ENCODE measurements around the gene KCNC3. TPM values are rescaled to one million over a fixed set of nuclear protein-coding genes. Genes with fewer than 3 reads are reported as not detected.

Gene KCNC3
- total and polyA plus RNA-seq, 2 of the 13 experiments (the other 11 are each of a cell fraction or from before 2014, with no cell fraction given) = 0.29 to 1.7 TPM

GRCh38 chr19:50329146-50329925 is at the start of gene KCNC3 (continued):
- TF ChIP-seq U2AF2 (IDR thresholded peaks at IDR 0.05; ENCODE audit: low read depth, low read length) = no peak
- TF ChIP-seq KLF13 (CRISPR knock-in tag; IDR thresholded peaks at IDR 0.05) = no peak
- TF ChIP-seq ZGPAT (CRISPR knock-in tag; IDR thresholded peaks at IDR 0.05) = no peak
- no peak for TF ChIP-seq TBL1XR1 (IDR thresholded peaks at IDR 0.05; ENCODE audit: borderline replicate concordance, low read length, partially characterized antibody)
- no peak for TF ChIP-seq LBX2 (CRISPR knock-in tag; IDR thresholded peaks at IDR 0.05; ENCODE audit: borderline replicate concordance)
- no peak for TF ChIP-seq FOXJ3 (CRISPR knock-in tag; IDR thresholded peaks at IDR 0.05; ENCODE audit: borderline replicate concordance)
- no peak for TF ChIP-seq CTCF (CRISPR knock-in tag; IDR thresholded peaks at IDR 0.05)
- TF ChIP-seq CSRNP2 (CRISPR knock-in tag; conservative IDR thresholded peaks at IDR 0.05; ENCODE audit: low read depth) = no peak
- no peak for TF ChIP-seq ZBTB20 (CRISPR knock-in tag; IDR thresholded peaks at IDR 0.05; ENCODE audit: borderline replicate concordance, low read depth)
- no peak for TF ChIP-seq NR3C1 (CRISPR knock-in tag; IDR thresholded peaks at IDR 0.05)
- no peak for TF ChIP-seq JDP2 (CRISPR knock-in tag; IDR thresholded peaks at IDR 0.05; ENCODE audit: borderline replicate concordance)
- no peak for TF ChIP-seq ZFP36 (IDR thresholded peaks at IDR 0.05; ENCODE audit: borderline replicate concordance, low read depth, low read length, partially characterized antibody)
- TF ChIP-seq TIGD3 (CRISPR knock-in tag; IDR thresholded peaks at IDR 0.05; ENCODE audit: borderline replicate concordance) = no peak
- no peak for TF ChIP-seq SNAPC5 (CRISPR knock-in tag; IDR thresholded peaks at IDR 0.05; ENCODE audit: borderline replicate concordance)
- peak; percentile 54; the same call in 1 of the 2 replicates for TF ChIP-seq E2F1 (CRISPR knock-in tag; IDR thresholded peaks at IDR 0.05)
- no peak; the same call in 1 of the 2 replicates for TF ChIP-seq HBP1 (CRISPR knock-in tag; IDR thresholded peaks at IDR 0.05; ENCODE audit: low read depth)
- TF ChIP-seq FOSL2 (CRISPR knock-in tag; IDR thresholded peaks at IDR 0.05) = no peak
- TF ChIP-seq TCF7 (IDR thresholded peaks at IDR 0.05; ENCODE audit: low read depth) = no peak

Data from HepG2 (cell line).